A549 treated with GW870086 at 1 μM for 4 hours (cell line): Measurements from ENCODE around the gene WFDC5. TPM values are rescaled to one million over a fixed set of nuclear protein-coding genes. Genes with fewer than 3 reads are reported as not detected.

Experiments used
- total RNA-seq: library from RNA; stranded (reverse); fragments of 200-300 nt; extraction: Qiagen RNA extraction; gene quantifications from 5 replicates; pipeline ENCODE4 v1.2.3, GENCODE V29; 2022; ENCODE audit warnings: low read depth

Gene WFDC5
- total RNA-seq = not detected in 5 replicates

GRCh38 chr20:45114465-45115385, at the start of gene WFDC5:
Gene WFDC5, minus strand, starts transcription at chr20:45115174. Its CDS starts 91 bp downstream, at chr20:45115083.

GRCh38 chr20:45124365-45124764, 9.4 kb upstream of the WFDC5 start, which contains the start of gene WFDC12:
Gene WFDC12, minus strand, starts transcription at chr20:45124465. Its CDS starts 18 bp downstream, at chr20:45124447.

GRCh38 chr20:45100563-45101245, 14.3 kb downstream of the WFDC5 start, which contains the start of gene KCNS1:
Gene KCNS1, minus strand, starts transcription at chr20:45101127. Its CDS starts 1,891 bp downstream, at chr20:45099236.

Other genes with a start within 250 kb of the WFDC5 start
- 191 to 203 TPM (median 202 TPM) in 5 replicates for gene YWHAB, start 229.5 kb downstream of the WFDC5 start, total RNA-seq
- 12.7 to 16.3 TPM (median 14.8 TPM) in 5 replicates for gene PABPC1L, start 205.1 kb downstream of the WFDC5 start, total RNA-seq
- 41.0 to 48.1 TPM (median 42.3 TPM) in 5 replicates for gene TOMM34, start 154.8 kb downstream of the WFDC5 start, total RNA-seq
- gene STK4, start 148.7 kb downstream of the WFDC5 start, total RNA-seq = 11.1 to 14.8 TPM (median 14.0 TPM) in 5 replicates
- not detected in 5 replicates for gene KCNS1, start 14.0 kb downstream of the WFDC5 start, total RNA-seq
- not detected in 5 replicates for gene WFDC12, start 9.3 kb upstream of the WFDC5 start, total RNA-seq
- 2.1 to 4.7 TPM (median 2.7 TPM) in 5 replicates for gene PI3, start 59.7 kb upstream of the WFDC5 start, total RNA-seq
- gene SEMG1, start 91.9 kb upstream of the WFDC5 start, total RNA-seq = not detected in 5 replicates
- not detected in 5 replicates for gene SEMG2, start 106.2 kb upstream of the WFDC5 start, total RNA-seq
- 10.3 to 12.4 TPM (median 11.8 TPM) in 5 replicates for gene SLPI, start 139.4 kb upstream of the WFDC5 start, total RNA-seq
- gene RBPJL, start 191.7 kb upstream of the WFDC5 start, total RNA-seq = not detected in 5 replicates
- 0.14 to 0.22 TPM (median 0.17 TPM) in 4 of 5 replicates, not detected in the other for gene MATN4, start 193.1 kb upstream of the WFDC5 start, total RNA-seq
- 128 to 148 TPM (median 143 TPM) in 5 replicates for gene SDC4, start 233.2 kb upstream of the WFDC5 start, total RNA-seq
- 28.2 to 34.9 TPM (median 30.6 TPM) in 5 replicates for gene SYS1, start 248.0 kb upstream of the WFDC5 start, total RNA-seq